Measurements from ENCODE around the gene PRMT7.

PRMT7 gene

DNA sequence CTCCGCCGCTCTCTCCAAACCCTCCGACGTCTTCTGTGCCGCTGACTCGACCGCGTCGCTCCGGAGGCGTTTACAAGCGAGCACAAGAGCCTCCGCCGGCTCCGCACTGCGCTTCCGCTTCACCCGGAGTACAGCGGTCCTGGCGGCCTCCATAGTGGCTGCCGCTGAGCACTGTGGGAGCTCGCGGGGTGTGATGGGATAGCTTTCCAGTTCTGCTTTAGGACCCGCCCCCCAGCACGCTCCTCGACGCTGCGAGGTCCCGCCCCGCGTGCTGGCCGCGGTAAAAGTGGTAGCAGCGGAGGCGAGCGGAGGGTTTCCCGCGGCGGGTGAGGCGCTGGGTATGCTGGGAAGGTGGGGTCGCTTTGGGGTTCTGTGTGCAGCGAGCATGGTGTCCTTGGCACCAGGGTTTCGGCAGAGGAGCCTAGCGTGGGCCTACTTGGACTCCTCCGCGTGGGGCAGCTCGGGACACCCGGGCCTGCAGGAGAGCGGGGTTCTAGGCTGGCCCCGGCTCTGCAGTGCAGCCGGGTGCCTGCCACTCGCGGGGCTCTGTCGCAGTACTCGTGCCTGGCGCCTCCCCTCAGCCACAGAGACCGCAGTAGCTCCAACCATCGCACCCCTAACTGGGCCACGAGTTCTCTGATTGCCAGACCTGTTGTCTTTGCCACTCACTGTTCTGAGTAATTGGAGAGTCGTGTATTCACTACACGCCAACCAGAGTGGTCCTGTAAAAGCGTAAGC lies at the start of gene PRMT7, which contains the start of gene SLC7A6OS:
Gene PRMT7, plus strand, starts transcription at position 246 of the 738 bp plus-strand sequence. CDS start 4,961 bp downstream, outside the sequence.
Gene SLC7A6OS, minus strand, starts transcription at position 173 of the 738 bp plus-strand sequence. Its CDS starts 20 bp downstream, at position 153.
- ATAC-seq, result peak; percentile 99

DNA sequence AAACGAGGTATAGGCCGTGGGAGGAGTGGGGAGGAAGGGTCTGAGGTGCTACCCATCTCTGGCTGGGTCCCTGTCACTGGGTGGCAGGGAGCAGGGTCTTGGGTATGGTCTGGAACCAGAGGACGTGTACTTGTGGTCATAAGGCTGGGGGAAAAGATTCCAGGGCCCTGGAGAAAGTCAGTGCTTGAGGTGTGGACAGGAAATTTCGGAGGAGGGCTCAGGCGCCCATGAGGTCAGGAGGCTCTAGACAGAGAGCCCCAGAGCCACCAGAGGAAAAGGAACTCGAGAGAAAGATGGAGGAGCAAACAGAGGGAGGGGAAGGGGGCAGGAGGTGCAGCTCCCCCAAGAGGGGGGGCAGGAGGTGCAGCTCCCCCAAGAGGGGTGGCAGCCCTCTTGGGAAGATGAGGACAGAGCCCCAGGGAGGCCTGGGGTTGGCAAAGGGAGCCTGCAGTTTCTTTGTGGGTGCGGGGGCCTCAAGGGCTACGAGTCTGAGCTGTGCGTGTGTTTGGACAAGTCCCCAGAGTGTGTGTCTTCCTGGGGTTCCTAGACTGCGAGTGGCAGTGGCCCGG lies 47.2 kb upstream of the PRMT7 start:
- no peak for ATAC-seq

DNA sequence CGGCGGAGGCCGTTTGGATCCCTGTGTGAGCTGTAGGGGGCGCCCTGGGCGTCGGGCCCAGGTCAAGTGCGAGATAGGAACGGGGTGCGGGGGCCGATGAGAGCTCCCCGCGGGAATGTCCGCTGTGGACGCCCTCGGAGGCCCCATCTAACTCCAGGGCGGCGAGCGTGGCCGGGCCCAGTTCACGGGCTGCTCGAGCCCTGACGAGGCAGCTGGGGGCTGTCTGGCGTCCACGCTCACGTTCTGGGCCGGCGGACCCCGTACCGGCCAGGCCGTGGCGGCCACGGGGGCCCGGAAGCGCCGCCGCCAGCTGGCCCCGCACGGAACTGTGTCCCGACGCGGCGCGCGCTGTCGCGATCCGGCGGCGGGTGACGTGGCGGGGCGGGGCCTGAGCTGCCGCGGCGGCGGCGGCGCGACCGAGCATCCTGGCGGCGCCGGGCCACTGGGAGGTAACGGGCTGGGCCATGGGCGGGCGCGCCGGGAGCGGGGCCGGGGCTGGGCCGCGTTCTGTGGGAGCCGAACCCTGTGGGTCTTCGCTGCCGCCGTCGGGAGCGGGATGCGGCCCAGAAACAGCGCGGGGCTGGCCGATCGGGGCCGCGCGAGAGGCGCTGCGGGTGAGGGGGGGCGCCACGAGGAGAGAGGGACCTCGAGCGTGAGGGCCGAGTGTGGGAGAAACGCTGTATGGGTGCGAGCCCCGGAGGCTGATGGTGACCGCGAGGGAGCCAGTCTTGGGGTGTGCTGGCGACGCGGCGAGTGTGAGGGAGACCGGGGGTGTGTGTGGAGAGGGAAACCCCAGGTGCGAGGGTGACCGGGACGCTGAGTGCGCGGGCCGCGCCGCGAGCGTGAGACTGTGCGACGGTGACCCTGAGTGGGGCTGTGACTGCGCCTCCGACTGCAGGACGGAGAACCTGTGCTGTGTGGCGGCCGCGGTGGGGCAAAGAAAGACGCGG lies 46.4 kb upstream of the PRMT7 start, which contains the start of gene SLC7A6:
Gene SLC7A6, plus strand, starts transcription at position 399 of the 950 bp plus-strand sequence. CDS start 10,201 bp downstream, outside the sequence.
- ATAC-seq, result peak; percentile 80 to 82

DNA sequence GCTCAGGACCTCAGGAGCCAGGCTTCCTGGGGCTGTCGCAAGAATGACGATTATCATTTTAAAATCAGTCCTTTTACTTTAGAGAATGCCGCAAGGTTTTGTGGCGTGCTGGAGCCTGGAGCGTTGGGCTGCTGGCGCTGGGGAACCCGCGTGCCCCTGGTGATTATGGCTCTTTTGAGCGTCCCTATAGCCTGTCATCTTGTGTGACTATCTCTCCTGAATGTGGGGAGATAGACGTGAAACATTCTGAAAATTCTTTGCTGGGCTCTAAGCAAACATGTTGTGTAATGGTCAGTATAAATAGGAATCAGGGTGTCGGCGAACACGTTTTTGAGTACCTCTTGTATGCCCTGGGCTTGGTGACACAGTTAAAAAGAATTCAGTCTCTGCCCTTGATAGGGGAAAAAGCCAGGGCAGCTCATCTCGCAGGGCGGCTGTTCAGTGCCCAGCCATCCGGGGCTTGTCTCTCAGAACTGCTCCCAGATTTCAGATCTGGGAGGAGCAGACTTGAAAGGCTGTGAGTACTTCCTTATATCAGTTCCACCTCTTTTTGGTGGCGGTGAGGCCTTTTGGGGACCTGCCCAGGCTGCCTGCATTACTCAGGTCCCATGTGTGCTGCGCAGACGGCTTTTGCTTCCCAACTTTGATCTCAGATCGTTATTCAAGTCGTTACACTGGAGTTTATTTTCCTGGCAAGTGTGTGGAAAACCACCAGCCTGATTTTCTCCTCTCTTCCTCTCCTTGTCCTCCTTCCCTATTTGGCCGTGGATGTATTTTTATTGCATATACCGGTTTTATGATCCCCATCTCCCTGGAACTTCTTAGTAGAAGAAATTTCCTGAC lies 45.5 kb upstream of the PRMT7 start:
- peak; percentile 9 to 15 for ATAC-seq

GRCh38 chr16:68267612-68268405 lies 43.0 kb upstream of the PRMT7 start:
- ATAC-seq, result no peak

GRCh38 chr16:68269793-68270192 lies 41.0 kb upstream of the PRMT7 start:
- no peak for ATAC-seq

GRCh38 chr16:68270353-68270752 lies 40.5 kb upstream of the PRMT7 start:
- ATAC-seq, result peak; percentile 68 to 78

- no peak for ATAC-seq
Observed at GRCh38 chr16:68272507-68273209, 38.2 kb upstream of the PRMT7 start.

- no peak for ATAC-seq
Observed at GRCh38 chr16:68273459-68273858, 37.4 kb upstream of the PRMT7 start.

- ATAC-seq, result peak; percentile 30 to 42
Observed at GRCh38 chr16:68273896-68274295, 36.9 kb upstream of the PRMT7 start.

DNA sequence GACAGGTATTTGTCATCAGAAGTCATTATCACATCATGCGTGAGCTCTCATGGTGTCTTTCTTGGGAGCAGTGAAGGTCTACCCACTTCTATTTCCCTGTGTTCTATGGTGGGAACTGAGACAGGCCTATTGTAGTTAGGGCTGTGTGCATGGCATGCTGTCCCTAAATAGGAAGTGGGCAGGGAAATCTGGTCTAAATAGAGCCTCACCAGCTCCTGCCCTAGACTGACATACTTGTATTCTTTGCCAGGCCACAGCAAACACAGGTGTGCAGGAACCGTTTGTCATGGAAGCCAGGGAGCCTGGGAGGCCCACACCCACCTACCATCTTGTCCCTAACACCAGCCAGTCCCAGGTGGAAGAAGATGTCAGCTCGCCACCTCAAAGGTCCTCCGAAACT lies 36.4 kb upstream of the PRMT7 start:
- ATAC-seq, result no peak

DNA sequence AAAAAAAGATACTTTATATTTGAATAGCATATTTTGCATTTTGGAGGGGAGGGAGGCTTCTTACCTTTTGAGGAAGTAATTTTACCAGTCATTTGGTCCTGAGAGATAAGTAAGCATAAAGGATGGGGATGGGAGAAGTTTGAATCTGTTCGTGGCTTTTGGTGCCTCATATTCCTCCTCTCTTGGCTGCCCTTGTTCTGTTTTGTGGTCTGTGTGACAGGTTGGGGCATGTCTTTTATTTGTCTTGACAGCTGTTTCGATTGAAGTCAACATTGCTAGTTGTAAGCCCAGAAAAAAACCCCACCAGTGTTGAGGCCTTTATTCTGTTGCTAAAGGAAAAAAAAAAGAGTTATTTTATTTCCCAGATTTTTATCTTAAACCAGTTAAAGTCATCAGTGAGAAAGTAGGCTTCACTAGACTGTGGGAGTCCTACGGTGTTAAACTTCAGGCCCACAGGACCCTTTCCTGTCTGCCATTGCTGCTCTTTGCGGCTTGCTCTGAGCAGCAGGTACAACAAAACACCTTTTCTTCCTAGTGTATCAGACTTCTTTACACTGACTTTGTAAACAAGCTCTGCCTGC lies 35.1 kb upstream of the PRMT7 start:
- ATAC-seq, result peak; percentile 70 to 74

- ATAC-seq, result no peak
Observed at GRCh38 chr16:68276223-68276622, 34.6 kb upstream of the PRMT7 start.

DNA sequence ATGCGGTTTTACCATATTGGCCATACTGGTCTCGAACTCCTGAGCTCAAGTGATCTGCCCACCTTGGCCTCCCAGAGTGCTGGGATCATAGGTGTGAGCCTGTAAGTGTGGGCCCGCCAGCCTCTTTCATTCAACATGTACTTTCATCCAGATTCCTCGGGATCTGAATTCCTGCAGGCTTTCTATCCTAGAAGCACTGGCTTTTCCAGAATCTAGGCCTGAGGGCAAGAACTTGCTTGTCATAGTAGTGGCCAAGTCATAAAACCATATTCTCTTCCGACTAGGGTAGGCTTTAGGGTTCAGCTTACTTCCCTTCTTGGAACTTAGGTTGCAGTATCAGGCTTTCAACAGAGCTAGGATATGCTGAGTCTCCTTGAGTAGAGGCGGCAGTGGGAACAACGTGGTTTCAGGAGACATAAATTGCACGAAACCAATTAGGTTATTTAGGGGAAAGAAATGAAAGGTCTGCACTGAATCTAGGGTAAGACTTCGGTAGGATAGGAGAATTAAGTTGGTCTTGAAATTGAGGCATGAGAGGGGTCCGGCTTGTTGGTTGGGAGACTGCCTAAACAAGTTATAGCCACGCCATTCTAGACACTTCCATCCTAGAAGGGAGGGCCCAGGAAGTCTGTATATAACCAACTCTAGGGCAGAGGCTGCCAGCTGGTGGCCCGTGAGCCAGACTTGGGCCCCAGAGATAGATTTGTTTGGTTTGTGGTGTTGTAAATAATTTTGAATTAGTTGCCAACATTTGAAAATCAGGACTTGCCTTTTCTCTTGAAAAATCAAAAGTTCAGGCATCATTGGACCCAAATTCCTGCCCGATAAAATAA lies 30.9 kb upstream of the PRMT7 start:
- ATAC-seq, result no peak

GRCh38 chr16:68281368-68282063 lies 29.3 kb upstream of the PRMT7 start:
- no peak for ATAC-seq

- no peak for ATAC-seq
Observed at GRCh38 chr16:68282064-68282452, 28.8 kb upstream of the PRMT7 start.

DNA sequence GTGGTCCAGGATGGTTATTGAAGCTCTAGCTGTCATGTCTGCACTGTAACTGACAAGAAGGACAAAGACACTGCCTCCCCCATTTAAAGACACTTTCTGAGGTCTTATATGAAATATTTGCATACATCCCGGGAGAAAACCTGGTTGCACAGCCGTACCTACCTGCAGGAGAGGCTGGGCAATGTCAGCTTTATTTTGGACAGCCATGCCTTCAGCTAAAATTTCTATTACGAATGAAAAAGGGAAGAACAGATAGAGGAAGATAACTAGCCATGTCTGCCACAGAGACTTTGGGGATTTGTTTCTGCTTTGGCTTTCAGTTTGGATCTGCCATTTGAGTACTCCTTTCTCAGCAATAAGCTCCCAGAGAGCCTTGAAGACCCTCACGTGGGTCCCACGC lies 27.5 kb upstream of the PRMT7 start:
- no peak for ATAC-seq

GRCh38 chr16:68283801-68284598 lies 26.8 kb upstream of the PRMT7 start:
- ATAC-seq, result no peak

Measured in activated CD4-positive, CD25-positive, alpha-beta regulatory T cell treated with anti-CD3 and anti-CD28 coated beads, Interleukin-2, amount 50 U/mL, for 24 hours (primary cell).